CD4-positive, alpha-beta T cell treated with Interleukin-10 for 1 hour (primary cell): ENCODE measurements around the gene ECI2.

ENCODE experiments used
- DNase-seq: peaks from one replicate; pipeline ENCODE4 v3.0.0-alpha.2; 2020

ECI2 gene

GRCh38 chr6:4134841-4135664 lies at the start of gene ECI2:
Gene ECI2, minus strand, starts transcription at chr6:4135575. Its CDS starts 15 bp downstream, at chr6:4135560.
- no peak for DNase-seq

GRCh38 chr6:4180652-4181255 lies 45.4 kb upstream of the ECI2 start:
- DNase-seq = peak; percentile 2

GRCh38 chr6:4179960-4180651 lies 44.7 kb upstream of the ECI2 start:
- no peak for DNase-seq

- DNase-seq = no peak
These were observed 43.5 kb upstream of the ECI2 start for GRCh38 chr6:4178737-4179333.

- DNase-seq = no peak
These were observed 41.5 kb upstream of the ECI2 start for GRCh38 chr6:4176907-4177306.

GRCh38 chr6:4174042-4174441 lies 38.7 kb upstream of the ECI2 start:
- no peak for DNase-seq

GRCh38 chr6:4172368-4172767 lies 37.0 kb upstream of the ECI2 start:
- DNase-seq = no peak

- no peak for DNase-seq
These were observed 34.9 kb upstream of the ECI2 start for GRCh38 chr6:4170297-4170696.

GRCh38 chr6:4169028-4169789 lies 33.8 kb upstream of the ECI2 start:
- no peak for DNase-seq

- no peak for DNase-seq
These were observed 32.5 kb upstream of the ECI2 start for GRCh38 chr6:4167833-4168232.

- DNase-seq = no peak
These were observed 31.7 kb upstream of the ECI2 start for GRCh38 chr6:4167123-4167522.

- DNase-seq = no peak
These were observed 29.1 kb upstream of the ECI2 start for GRCh38 chr6:4164456-4164855.

- DNase-seq = no peak
These were observed 28.7 kb upstream of the ECI2 start for GRCh38 chr6:4164117-4164442.

- DNase-seq = no peak
These were observed 28.2 kb upstream of the ECI2 start for GRCh38 chr6:4163408-4164116.

GRCh38 chr6:4162370-4162769 lies 27.0 kb upstream of the ECI2 start:
- no peak for DNase-seq

- no peak for DNase-seq
These were observed 24.1 kb upstream of the ECI2 start for GRCh38 chr6:4159491-4159890.

GRCh38 chr6:4157506-4157905 lies 22.1 kb upstream of the ECI2 start:
- DNase-seq = no peak

GRCh38 chr6:4155848-4156466 lies 20.6 kb upstream of the ECI2 start:
- peak; percentile 83 for DNase-seq

- no peak for DNase-seq
These were observed 18.2 kb upstream of the ECI2 start for GRCh38 chr6:4153514-4153985.

GRCh38 chr6:4145083-4145482 lies 9.7 kb upstream of the ECI2 start:
- no peak for DNase-seq

- no peak for DNase-seq
These were observed 3.9 kb upstream of the ECI2 start for GRCh38 chr6:4139272-4139671.

- no peak for DNase-seq
These were observed 2.8 kb upstream of the ECI2 start for GRCh38 chr6:4138186-4138585.
